Thoracic aorta (tissue), 2 donors: ENCODE results near the gene AGXT. TPM values are rescaled to one million over a fixed set of nuclear protein-coding genes. Genes with fewer than 3 reads are reported as not detected.

Source experiments
- ATAC-seq: fragments of 150-250 bp; one replicate; pipeline ENCODE4 v1.8.0; 2017; ENCODE audit warnings: low read depth; ENCODE audit not compliant: insufficient number of reproducible peaks, low FRiP score
- DNase-seq: peaks from one replicate; pipeline ENCODE4 v3.0.0-alpha.2; 2020; ENCODE audit warnings: low spot score
- H3K27ac ChIP-seq, 2 donors: fragments of 200-600 bp; sonication (generic); 1 replicate in 1 of 2; 2 replicates in 1 of 2; pipeline ENCODE4 v1.5.1; 2016; ENCODE audit warnings: mild to moderate bottlenecking in 2 of 2, moderate library complexity in 2 of 2
- H3K27me3 ChIP-seq: fragments of 200-600 bp; sonication (generic); replicated peaks from 2 replicates; pipeline ENCODE4 v1.6.0; 2016; ENCODE audit warnings: mild to moderate bottlenecking; ENCODE audit not compliant: insufficient read depth
- H3K36me3 ChIP-seq: fragments of 200-600 bp; sonication (generic); one replicate; pipeline ENCODE4 v1.5.1; 2016
- H3K4me1 ChIP-seq, 2 donors: fragments of 200-600 bp; sonication (generic); 1 replicate in 1 of 2; 2 replicates in 1 of 2; pipeline versions ENCODE4 v1.5.1 to v1.6.0; 2016; ENCODE audit warnings: low read depth in 2 of 2, mild to moderate bottlenecking in 1 of 2; ENCODE audit not compliant: control insufficient read depth in 1 of 2
- H3K4me3 ChIP-seq: fragments of 200-600 bp; sonication (generic); 2 replicates; pipeline ENCODE4 v1.5.1; 2016; ENCODE audit warnings: mild to moderate bottlenecking
- H3K9me3 ChIP-seq: fragments of 200-600 bp; sonication (generic); 2 replicates; pipeline ENCODE4 v1.5.1; 2016
- total RNA-seq, 2 donors: library from RNA; depleted of rRNA; stranded (reverse); fragments of >200 nt; gene quantifications; one replicate each; pipeline versions ENCODE4 v1.1.0 to v1.2.3, GENCODE V29; 2016
- TF ChIP-seq, protein P1 (sequence below): fragments of 200-600 bp; sonication (generic); IDR thresholded peaks from one replicate; pipeline ENCODE4 v1.5.1; 2019; ENCODE audit warnings: antibody characterized with exemption

The AGXT gene
- total RNA-seq, 2 donors from 2014 or later, result not detected

DNA sequence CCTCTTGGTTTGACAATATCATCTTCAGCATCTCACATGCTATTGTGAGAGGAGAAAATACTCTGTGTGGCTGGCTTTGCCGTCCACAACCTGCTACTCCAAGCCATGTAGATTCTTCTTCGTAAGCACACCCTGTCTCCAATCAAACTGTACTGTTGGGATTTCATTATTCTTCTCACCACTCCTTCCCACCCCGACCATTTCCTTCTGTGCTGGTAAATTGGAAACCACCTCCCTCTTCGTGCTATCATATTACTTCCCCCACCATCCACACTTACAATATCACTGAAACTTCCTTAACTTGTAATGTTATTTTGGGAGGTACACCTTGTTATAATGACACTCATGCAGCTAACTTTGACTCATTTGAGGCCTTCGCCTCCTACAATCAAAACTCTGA is 3.2 kb upstream of the AGXT start:
- H3K9me3 ChIP-seq, result no peaks in the 10 kb centered on the region
- DNase-seq (no peak), ATAC-seq (no peak)
- no peak overlapping the region for H3K27ac ChIP-seq
- TF ChIP-seq, protein P1, sequence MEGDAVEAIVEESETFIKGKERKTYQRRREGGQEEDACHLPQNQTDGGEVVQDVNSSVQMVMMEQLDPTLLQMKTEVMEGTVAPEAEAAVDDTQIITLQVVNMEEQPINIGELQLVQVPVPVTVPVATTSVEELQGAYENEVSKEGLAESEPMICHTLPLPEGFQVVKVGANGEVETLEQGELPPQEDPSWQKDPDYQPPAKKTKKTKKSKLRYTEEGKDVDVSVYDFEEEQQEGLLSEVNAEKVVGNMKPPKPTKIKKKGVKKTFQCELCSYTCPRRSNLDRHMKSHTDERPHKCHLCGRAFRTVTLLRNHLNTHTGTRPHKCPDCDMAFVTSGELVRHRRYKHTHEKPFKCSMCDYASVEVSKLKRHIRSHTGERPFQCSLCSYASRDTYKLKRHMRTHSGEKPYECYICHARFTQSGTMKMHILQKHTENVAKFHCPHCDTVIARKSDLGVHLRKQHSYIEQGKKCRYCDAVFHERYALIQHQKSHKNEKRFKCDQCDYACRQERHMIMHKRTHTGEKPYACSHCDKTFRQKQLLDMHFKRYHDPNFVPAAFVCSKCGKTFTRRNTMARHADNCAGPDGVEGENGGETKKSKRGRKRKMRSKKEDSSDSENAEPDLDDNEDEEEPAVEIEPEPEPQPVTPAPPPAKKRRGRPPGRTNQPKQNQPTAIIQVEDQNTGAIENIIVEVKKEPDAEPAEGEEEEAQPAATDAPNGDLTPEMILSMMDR, result no peak
- no peaks in the 10 kb centered on the region for H3K27me3 ChIP-seq
- no peak overlapping the region for H3K4me3 ChIP-seq
- no peaks in the 10 kb centered on the region for H3K36me3 ChIP-seq
- H3K4me1 ChIP-seq, result no peaks in the 10 kb centered on the region

DNA sequence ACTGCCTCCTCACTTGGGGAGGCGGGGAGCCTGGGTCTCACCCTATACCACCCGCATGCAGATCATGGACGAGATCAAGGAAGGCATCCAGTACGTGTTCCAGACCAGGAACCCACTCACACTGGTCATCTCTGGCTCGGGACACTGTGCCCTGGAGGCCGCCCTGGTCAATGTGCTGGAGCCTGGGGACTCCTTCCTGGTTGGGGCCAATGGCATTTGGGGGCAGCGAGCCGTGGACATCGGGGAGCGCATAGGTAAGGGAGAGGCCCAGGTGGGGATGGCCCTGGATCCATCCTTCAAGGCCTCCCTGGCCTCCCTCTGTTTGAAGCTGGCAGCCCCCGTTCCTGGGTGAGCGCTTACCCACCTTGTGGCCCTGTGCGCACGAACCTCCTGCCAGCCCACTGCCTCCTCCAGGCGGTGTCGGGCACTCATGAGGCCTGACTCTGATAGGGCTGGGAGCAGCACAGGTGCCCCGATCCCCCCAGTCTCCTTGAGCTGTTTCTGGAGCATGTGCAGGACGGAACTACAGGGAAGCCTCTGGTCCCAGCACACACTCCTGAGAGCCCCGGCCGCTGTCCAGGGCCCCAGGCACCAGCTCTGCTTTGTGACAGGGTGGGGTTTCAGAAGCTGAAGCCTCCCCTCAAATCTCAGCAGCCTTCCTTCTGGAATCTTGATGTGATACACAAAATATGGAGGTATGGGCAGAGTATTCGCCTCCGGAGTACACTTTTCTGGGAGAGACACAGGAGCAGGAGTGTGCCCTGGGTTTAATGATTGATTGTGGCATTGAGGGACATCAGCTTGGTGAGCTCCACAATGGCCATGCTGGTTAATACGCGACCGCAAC is 708 bp downstream of the AGXT start:
- Histone ChIP-seq H3K36me3 (no peaks in the 10 kb centered on the region), H3K4me3 (no peak overlapping the region), H3K9me3 (no peaks in the 10 kb centered on the region), H3K27ac (no peak overlapping the region), H3K4me1 (no peaks in the 10 kb centered on the region), H3K27me3 (no peaks in the 10 kb centered on the region)
- no peak for DNase-seq
- TF ChIP-seq, protein P1, result no peak
- no peak for ATAC-seq

DNA sequence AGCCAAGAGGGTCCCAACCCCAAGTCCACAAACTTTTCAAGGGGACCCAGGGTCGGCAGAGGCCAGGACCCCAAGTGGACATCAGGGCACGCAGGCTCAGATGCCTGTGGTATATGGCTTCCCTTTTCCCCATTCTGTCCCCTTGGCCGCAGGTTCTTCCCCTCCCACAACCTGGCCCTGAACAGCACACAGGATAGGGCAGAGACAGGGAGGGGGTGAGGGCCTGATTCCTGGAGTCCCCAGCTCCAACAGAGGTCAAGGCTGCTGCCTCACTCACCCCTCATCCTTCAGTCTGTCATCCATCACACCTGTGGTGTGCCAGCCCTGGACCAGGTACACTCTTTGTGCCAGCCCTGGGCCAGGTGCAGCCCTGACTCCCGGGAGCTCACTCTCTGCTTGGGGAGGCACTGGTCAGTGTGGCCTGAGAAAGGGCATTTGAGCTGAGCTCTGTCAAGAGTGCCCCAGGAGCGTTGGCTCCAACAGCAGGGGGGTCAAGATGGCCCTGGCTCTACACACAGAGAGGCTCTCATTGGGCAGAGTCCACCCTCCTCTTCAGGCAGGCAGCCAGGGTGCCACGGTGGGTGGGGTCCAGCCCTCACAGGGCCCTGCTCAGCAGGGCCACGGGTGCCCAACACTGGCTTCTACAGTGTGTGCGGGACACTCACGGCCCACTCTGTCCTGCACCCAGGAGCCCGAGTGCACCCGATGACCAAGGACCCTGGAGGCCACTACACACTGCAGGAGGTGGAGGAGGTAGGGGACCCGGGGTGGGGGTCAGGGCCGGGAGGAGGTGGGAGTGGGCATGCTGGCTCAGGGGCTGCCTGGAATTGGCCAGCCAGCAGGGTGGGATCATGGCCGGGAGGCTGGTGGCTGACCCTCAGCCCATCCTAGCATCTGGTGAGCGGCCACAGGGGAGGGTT is 1.6 kb downstream of the AGXT start:
- ATAC-seq, result no peak
- H3K9me3 ChIP-seq, result no peaks in the 10 kb centered on the region
- no peak for DNase-seq
- H3K36me3 ChIP-seq, result no peaks in the 10 kb centered on the region
- TF ChIP-seq, protein P1, result no peak
- no peak overlapping the region for H3K4me3 ChIP-seq
- no peaks in the 10 kb centered on the region for H3K27me3 ChIP-seq
- H3K4me1 ChIP-seq, result no peaks in the 10 kb centered on the region
- no peak overlapping the region for H3K27ac ChIP-seq

DNA sequence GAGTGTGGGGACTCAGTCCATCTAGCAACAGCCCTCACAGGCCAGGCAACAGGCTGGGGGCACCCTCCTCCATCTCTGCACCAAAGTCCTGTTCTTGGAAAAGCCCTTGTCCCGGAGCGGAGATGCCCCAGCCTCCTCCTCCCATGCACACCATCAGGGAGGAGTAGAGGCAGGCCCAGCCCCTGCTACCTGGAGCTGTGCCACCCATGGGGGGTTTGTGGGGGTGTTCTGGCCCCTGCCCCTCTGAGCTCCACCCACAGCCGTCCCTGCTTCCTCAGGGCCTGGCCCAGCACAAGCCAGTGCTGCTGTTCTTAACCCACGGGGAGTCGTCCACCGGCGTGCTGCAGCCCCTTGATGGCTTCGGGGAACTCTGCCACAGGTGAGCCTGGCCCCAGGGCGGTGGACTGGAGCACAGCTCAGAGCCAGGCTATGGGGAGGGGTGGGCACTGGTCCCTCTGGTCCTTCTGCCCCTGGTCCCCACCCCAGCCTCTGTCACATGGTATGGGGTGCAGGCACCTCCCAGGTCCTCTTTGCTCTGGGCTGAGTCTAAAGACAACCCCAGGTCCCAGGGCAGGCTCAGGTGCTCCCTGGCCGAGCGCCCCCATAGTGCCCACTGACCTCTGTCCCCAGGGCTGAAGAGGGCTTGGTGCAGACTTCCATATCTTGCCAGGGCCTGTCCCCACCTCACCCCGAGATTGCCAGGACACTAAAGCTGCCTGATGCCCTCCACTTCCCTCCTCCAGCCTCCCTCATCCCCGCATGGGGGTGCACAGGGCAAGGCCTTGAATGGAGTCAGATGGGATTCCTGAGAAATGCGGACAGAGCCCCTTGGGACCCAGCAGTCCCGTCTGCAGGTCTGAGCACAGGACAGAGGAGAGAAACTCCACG is 2.7 kb downstream of the AGXT start:
- DNase-seq, result no peak
- Histone ChIP-seq H3K27ac (no peak overlapping the region), H3K4me1 (no peaks in the 10 kb centered on the region), H3K36me3 (no peaks in the 10 kb centered on the region), H3K4me3 (no peak overlapping the region), H3K9me3 (no peaks in the 10 kb centered on the region), H3K27me3 (no peaks in the 10 kb centered on the region)
- no peak for ATAC-seq
- TF ChIP-seq, protein P1, result no peak
